GM06990 (cell line): ENCODE data around the gene TRPM3.

Experiments
- DNase-seq: peaks from one replicate; pipeline ENCODE4 v3.0.0-alpha.2; 2011; ENCODE audit not compliant: insufficient read length; ENCODE audit errors: extremely low read depth
- H3K27me3 ChIP-seq: replicated peaks from 2 replicates; pipeline ENCODE4 v1.6.0; 2011; ENCODE audit warnings: low read length; ENCODE audit not compliant: control insufficient read depth, insufficient read depth
- H3K36me3 ChIP-seq: 2 replicates; pipeline ENCODE4 v1.5.1; 2011; ENCODE audit warnings: low read length; ENCODE audit not compliant: control insufficient read depth, insufficient read depth
- H3K4me3 ChIP-seq: replicated peaks from 2 replicates; pipeline ENCODE4 v1.5.1; 2011; ENCODE audit warnings: low read depth, mild to moderate bottlenecking, control low read depth, low read length
- TF ChIP-seq, protein P1 (sequence below): IDR thresholded peaks from 2 replicates; pipeline ENCODE4 v1.5.1; 2011; ENCODE audit warnings: low read length, control low read depth, mild to moderate bottlenecking, inconsistent platforms; ENCODE audit not compliant: insufficient read depth, poor library complexity, severe bottlenecking

The TRPM3 gene

DNA sequence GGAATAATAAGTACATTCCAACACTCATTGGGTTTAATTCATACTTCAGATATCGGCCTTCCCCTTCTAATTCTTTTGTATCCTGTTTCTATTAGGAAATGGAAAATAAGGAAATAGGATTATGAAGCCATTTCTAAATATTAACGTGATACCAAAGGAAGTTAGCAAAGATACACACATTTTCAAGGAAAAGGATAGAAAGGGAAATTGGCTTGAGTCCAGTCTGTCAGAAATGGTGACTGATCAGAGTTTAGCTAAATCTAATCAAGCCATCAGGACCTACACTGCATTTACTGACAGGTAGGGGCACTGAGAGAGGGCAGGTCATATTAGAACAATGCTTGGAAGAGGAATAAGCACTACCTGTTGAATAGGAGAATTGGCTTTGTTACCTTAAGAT, 3.1 kb downstream of the TRPM3 start:
- Histone ChIP-seq H3K36me3 (no peaks in the 10 kb centered on the region), H3K27me3 (peaks cover 2% of the 10 kb centered on the region; the same call in 1 of the 2 replicates), H3K4me3 (no peak overlapping the region)
- TF ChIP-seq, protein P1, sequence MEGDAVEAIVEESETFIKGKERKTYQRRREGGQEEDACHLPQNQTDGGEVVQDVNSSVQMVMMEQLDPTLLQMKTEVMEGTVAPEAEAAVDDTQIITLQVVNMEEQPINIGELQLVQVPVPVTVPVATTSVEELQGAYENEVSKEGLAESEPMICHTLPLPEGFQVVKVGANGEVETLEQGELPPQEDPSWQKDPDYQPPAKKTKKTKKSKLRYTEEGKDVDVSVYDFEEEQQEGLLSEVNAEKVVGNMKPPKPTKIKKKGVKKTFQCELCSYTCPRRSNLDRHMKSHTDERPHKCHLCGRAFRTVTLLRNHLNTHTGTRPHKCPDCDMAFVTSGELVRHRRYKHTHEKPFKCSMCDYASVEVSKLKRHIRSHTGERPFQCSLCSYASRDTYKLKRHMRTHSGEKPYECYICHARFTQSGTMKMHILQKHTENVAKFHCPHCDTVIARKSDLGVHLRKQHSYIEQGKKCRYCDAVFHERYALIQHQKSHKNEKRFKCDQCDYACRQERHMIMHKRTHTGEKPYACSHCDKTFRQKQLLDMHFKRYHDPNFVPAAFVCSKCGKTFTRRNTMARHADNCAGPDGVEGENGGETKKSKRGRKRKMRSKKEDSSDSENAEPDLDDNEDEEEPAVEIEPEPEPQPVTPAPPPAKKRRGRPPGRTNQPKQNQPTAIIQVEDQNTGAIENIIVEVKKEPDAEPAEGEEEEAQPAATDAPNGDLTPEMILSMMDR: no peak
- no peak for DNase-seq

DNA sequence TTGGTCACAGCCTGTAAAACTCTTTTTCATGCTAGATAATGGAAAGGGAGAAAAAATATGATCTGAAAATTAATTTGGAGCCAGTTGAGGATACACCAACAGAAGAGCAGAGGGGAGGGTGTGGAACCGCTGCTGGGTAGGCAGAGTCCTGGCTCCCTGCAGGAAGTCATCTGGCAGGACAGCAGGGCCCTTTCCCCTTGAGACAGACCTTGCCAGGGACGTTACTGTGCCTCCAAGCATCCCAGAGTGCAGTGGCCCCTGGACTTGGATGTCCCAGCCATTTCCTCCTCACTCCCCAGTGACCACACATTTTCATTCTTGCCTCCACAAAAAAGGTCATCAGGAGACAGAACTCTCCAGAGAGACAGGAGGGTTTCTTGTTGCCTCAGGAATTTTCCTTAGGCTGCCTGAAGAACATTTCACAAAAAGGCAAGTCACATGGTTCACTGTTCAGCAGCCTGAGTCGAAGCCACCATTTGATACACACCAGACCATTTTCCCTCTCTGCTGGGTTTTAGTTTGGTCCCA, 5.9 kb downstream of the TRPM3 start:
- no peak for DNase-seq
- no peak overlapping the region for H3K4me3 ChIP-seq
- TF ChIP-seq, protein P1: no peak
- H3K36me3 ChIP-seq: no peaks in the 10 kb centered on the region
- no peaks in the 10 kb centered on the region for H3K27me3 ChIP-seq

DNA sequence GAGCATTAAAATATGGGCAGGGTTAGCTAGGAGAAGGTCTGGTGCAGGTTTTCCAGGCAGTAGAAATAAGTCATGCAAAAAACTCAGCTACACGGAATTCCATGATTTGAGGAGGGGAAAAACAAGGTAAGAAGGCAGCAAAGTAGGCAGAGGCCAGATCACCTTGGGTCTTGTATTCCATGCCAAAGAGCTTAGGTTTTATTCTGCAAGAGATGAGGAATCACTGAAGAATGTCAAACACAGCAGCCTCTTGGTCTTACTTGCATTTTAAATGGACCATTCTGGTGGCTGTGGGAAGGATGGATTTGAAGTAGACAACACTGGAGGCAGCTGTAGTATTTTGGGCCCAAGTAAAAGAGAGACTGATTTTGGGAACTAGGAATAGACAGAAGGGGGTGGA, 8.6 kb downstream of the TRPM3 start:
- no peak for DNase-seq
- Histone ChIP-seq H3K27me3 (no peaks in the 10 kb centered on the region), H3K4me3 (no peak overlapping the region), H3K36me3 (no peaks in the 10 kb centered on the region)
- TF ChIP-seq, protein P1: no peak

DNA sequence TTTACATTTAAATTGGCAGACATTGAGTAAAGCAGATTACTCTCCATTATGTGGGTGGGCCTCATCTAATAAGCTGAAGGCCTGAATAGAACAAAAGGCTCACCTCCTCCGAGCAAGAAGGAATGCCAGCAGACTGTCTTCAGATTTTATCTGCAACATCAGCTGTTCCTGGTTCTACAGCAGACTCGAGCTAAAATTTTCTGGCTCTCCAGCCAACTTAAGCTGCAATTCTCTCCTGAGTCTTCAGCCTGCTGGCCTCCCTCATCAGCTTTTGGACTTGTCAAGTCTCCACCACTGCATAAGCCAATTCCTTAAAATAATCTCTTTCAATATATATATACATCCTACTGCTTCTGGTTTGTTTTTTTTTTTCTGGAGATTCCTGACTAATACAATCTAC, 12.5 kb downstream of the TRPM3 start:
- TF ChIP-seq, protein P1: no peak
- no peak for DNase-seq
- H3K27me3 ChIP-seq: no peaks in the 10 kb centered on the region
- no peaks in the 10 kb centered on the region for H3K36me3 ChIP-seq
- no peak overlapping the region for H3K4me3 ChIP-seq

DNA sequence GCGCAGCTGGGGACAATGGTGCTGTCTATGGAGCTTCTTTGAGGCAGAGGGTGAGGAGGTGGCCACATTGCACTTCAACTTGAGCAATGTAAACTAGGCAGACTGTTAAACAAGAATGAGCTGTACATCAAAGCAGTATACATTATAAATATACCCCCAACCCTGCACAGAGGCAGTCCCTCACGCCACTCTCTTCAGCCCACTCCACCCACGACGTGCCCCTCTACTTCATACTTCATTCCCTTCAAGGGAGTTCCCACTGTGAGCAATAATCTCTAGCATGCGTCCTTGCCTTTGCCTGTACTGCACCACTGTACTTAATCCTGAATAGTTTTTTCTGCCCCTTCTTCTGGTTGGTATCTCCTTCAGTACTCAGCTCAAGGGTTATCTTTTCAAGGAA, 14.4 kb downstream of the TRPM3 start:
- H3K36me3 ChIP-seq: no peaks in the 10 kb centered on the region
- no peak overlapping the region for H3K4me3 ChIP-seq
- no peak for DNase-seq
- TF ChIP-seq, protein P1: no peak
- H3K27me3 ChIP-seq: no peaks in the 10 kb centered on the region

DNA sequence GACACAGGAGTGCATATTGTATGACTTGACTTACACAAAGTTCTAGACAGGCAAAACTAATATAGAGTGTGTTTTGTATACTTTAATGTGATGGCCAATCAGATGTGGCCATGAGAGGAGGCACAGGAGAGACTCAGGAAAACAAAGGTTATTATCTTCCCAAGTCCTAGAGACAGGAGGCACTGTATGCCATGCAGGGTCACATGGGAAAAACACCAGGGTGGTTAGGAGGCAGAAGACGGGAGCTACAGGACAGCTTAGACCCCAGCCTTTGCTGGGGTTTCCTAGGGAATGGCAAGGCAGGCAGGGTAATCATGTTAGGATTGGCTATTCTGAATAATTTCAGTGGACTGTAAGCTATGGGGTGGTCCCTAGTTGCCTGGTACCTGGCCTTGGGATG, 16.2 kb downstream of the TRPM3 start:
- H3K27me3 ChIP-seq: no peaks in the 10 kb centered on the region
- TF ChIP-seq, protein P1: no peak
- no peak for DNase-seq
- no peak overlapping the region for H3K4me3 ChIP-seq
- no peaks in the 10 kb centered on the region for H3K36me3 ChIP-seq
